Fibroblast of mammary gland (primary cell): ENCODE results near the gene KLHL30.

Experiments used
- DNase-seq: peaks from one replicate; pipeline ENCODE4 v3.0.0-alpha.2; 2010; ENCODE audit warnings: low read depth
- H3K4me3 ChIP-seq: 2 replicates; pipeline ENCODE4 v1.5.1; 2011; ENCODE audit warnings: low read depth, mild to moderate bottlenecking, low read length, moderate library complexity; ENCODE audit not compliant: control insufficient read depth
- CTCF ChIP-seq: conservative IDR thresholded peaks from 2 replicates; pipeline ENCODE4 v1.5.1; 2011; ENCODE audit warnings: low read depth, low read length, inconsistent platforms; ENCODE audit not compliant: control insufficient read depth, insufficient read depth

Gene KLHL30

GRCh38 chr2:238124488-238125126 lies 13.9 kb upstream of the KLHL30 start:
- no peak for TF ChIP-seq CTCF
- DNase-seq, result no peak
- no peak overlapping the region for H3K4me3 ChIP-seq

- no peak for TF ChIP-seq CTCF
- DNase-seq, result no peak
- no peak overlapping the region for H3K4me3 ChIP-seq
These were observed 13.2 kb upstream of the KLHL30 start for GRCh38 chr2:238125127-238125885.

DNA sequence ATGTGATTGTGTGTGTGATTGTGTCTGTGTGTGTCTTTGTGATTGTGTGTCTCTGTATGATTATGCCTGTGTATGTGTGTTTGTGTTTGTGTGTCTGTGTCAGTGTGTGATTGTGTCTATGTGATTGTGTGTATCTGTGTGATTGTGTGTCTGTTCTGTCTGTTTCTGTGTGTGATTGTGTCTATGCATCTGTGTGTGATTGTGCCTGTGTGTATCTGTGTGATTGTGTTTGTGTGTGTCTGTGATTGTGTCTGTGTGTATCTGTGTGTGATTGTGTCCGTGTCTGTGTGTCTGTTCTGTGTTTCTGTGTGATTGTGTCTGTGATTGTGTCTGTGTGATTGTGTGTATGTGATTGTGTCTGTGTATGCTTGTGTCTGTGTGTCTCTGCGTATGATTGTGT lies 12.1 kb upstream of the KLHL30 start:
- TF ChIP-seq CTCF, result no peak
- no peak overlapping the region for H3K4me3 ChIP-seq
- DNase-seq, result no peak

- DNase-seq, result no peak
- no peak for TF ChIP-seq CTCF
- H3K4me3 ChIP-seq, result no peak overlapping the region
These were observed 11.7 kb upstream of the KLHL30 start for GRCh38 chr2:238126775-238127164.

GRCh38 chr2:238127165-238128060 lies 11.1 kb upstream of the KLHL30 start:
- TF ChIP-seq CTCF, result no peak
- DNase-seq, result peak; percentile 74
- peak overlapping the region; percentile 40 for H3K4me3 ChIP-seq

DNA sequence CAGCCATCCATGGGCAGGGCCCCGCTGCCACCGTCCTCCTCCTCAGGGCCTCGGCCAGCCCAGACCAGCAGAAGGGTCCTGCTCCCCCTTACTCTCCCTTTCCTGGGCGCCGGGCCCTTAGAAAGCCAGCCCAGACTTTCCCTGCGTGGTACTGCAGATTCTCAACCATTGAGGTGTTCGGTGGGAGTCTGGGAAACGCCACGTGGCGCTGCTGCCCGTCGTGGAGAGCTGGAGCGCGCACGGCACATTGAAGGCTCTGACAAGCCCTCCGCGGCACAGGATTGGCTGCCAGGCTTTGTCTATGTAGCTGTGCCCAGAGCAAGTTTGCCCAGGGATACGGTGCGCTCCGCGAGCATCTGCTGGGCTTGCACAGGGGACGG lies 10.4 kb upstream of the KLHL30 start:
- no peak for TF ChIP-seq CTCF
- H3K4me3 ChIP-seq, result peak overlapping the region; percentile 40
- peak; percentile 16 for DNase-seq
